GM21723 (cell line): ENCODE results near the gene OOSP4A.
"Not testable (repeated sequence)": the region's sequence is repeated elsewhere in the genome, so short reads cannot be mapped to it uniquely, and the experiment has no call there.

Experiments
- ATAC-seq: cut with Tn5 transposase; IDR thresholded peaks from one replicate; pipeline ENCODE4 v1.9.1; 2021; ENCODE audit warnings: mild to moderate bottlenecking, moderate library complexity; ENCODE audit not compliant: unreplicated experiment

Gene OOSP4A

GRCh38 chr11:59973097-59973496 is 9.3 kb downstream of the OOSP4A start:
- ATAC-seq, result no peak

GRCh38 chr11:59981106-59981770 is 17.4 kb downstream of the OOSP4A start:
- ATAC-seq, result no peak

GRCh38 chr11:59982037-59982436 is 18.2 kb downstream of the OOSP4A start:
- not testable (repeated sequence) for ATAC-seq

- ATAC-seq, result no peak
Observed at GRCh38 chr11:59983212-59983611, 19.4 kb downstream of the OOSP4A start.

- ATAC-seq, result no peak
Observed at GRCh38 chr11:59984368-59984767, 20.5 kb downstream of the OOSP4A start.

GRCh38 chr11:59990421-59990820 is 26.6 kb downstream of the OOSP4A start:
- no peak for ATAC-seq

GRCh38 chr11:59992425-59992824 is 28.6 kb downstream of the OOSP4A start:
- ATAC-seq, result no peak

- no peak for ATAC-seq
Observed at GRCh38 chr11:59997800-59998199, 34.0 kb downstream of the OOSP4A start.

- ATAC-seq, result no peak
Observed at GRCh38 chr11:59999691-60000090, 35.9 kb downstream of the OOSP4A start.

- ATAC-seq, result no peak
Observed at GRCh38 chr11:60003729-60004128, 39.9 kb downstream of the OOSP4A start.

- ATAC-seq, result no peak
Observed at GRCh38 chr11:60005360-60005759, 41.5 kb downstream of the OOSP4A start.

- no peak for ATAC-seq
Observed at GRCh38 chr11:60016881-60017280, 53.0 kb downstream of the OOSP4A start, which contains the start of gene OOSP4B. OOSP4B (plus strand) TSS chr11:60017181.

GRCh38 chr11:60018058-60018457 is 54.2 kb downstream of the OOSP4A start:
- no peak for ATAC-seq
